ENCODE data around the gene LAMB4. TPM values are rescaled to one million over a fixed set of nuclear protein-coding genes. Genes with fewer than 3 reads are reported as not detected.

LAMB4 gene
- total and polyA plus RNA-seq, 2 of the 4 experiments (the other 2 are of a cell fraction): 0.12 to 0.18 TPM

- Histone ChIP-seq H2AFZ (replicated peaks; ENCODE audit: low read length, poor library complexity) (no peak overlapping the region), H2BK15ac (ENCODE audit: low read depth, low read length) (peak overlapping the region; percentile 79; the same call in 2 of the 3 replicates), H3K4me1 (ENCODE audit: control insufficient read depth, insufficient read depth, low read length) (peaks cover 13% of the 10 kb centered on the region), H3K9ac (ENCODE audit: low read depth, low read length) (no peak overlapping the region), H4K8ac (ENCODE audit: low read depth in 2 of 2, low read length in 2 of 2) (0 out of 4 replicates have a peak overlapping the region, but pooled peaks of 1 of the 2 experiments have one; percentile 8), H2BK120ac (ENCODE audit: low read depth, low read length) (peak overlapping the region; percentile 35), H2AK9ac (replicated peaks; ENCODE audit: low read depth, low read length, poor library complexity) (no peak overlapping the region), H3K18ac (ENCODE audit: low read depth, low read length) (no peak overlapping the region; the same call in 1 of the 2 replicates), H4K5ac (ENCODE audit: low read depth, low read length) (peak overlapping the region; percentile 6; the same call in 1 of the 2 replicates), H3K9me3 (ENCODE audit: control insufficient read depth, insufficient read depth, low read length) (no peaks in the 10 kb centered on the region), H3K4ac (ENCODE audit: low read depth, low read length) (peak overlapping the region; percentile 54), H3K79me1 (ENCODE audit: low read depth in 1 of 2, low read length in 2 of 2) (no peaks in the 10 kb centered on the region), H4K91ac (ENCODE audit: insufficient read depth, low read depth, low read length) (peak overlapping the region; percentile 67), H3K27ac (ENCODE audit: insufficient read depth, low read length) (no peak overlapping the region), H2BK5ac (ENCODE audit: low read depth, low read length, poor library complexity, severe bottlenecking) (no peak overlapping the region), H3K4me3 (ENCODE audit: insufficient read depth, low read depth, low read length) (no peak overlapping the region), H3K23ac (ENCODE audit: low read depth, low read length) (no peak overlapping the region), H4K20me1 (ENCODE audit: insufficient read depth, low read length) (no peaks in the 10 kb centered on the region; the same call in 1 of the 2 replicates), H3K14ac (replicated peaks; ENCODE audit: low read depth, low read length) (0 out of 2 replicates have a peak overlapping the region, but pooled peaks have one; percentile 11), H3K56ac (ENCODE audit: extremely low read depth, insufficient read depth, low read length) (no peak overlapping the region), H3K9me1 (ENCODE audit: insufficient read depth, low read length) (peaks cover 14% of the 10 kb centered on the region; the same call in 1 of the 2 replicates), H2BK20ac (ENCODE audit: low read depth, low read length) (peak overlapping the region; percentile 60; the same call in 1 of the 2 replicates), H3K36me3 (ENCODE audit: control insufficient read depth, insufficient read depth, low read length) (no peaks in the 10 kb centered on the region), H3K27me3 (ENCODE audit: control insufficient read depth, insufficient read depth, low read length) (no peaks in the 10 kb centered on the region), H2AK5ac (ENCODE audit: low read depth, low read length) (0 out of 2 replicates have a peak overlapping the region, but pooled peaks have one; percentile 27), H3K4me2 (ENCODE audit: low read depth, low read length) (no peak overlapping the region)
- POLR2A ChIA-PET (ENCODE audit: unreplicated experiment): no interaction called here
- intact Hi-C loops (cut with micrococcal nuclease): no loop called here
- CTCF ChIA-PET: interaction anchor here (1.4 kb wide), 1 partner anchor 128 kb away, joined by 6 read pairs; no protein-coding TSS in a partner anchor
- DNase-seq: no peak
- dilution Hi-C loops (cut with HindIII; ENCODE audit: low sequenced_read_pairs, unreplicated experiment): loop anchor here (25.0 kb wide), 1 partner anchor 120 kb away; the partner anchor contains the start of gene LAMB4
- in situ Hi-C loops (cut with MboI; ENCODE audit: low sequenced_read_pairs): no loop called here
- WGBS, 2 experiments (ENCODE audit: extremely low coverage in 2 of 2, insufficient read length in 1 of 2): 100% methylated on average over 1 of the region's 4 CpGs; no CpG with 5 or more reads in 1 of the 2 experiments
- ATAC-seq (ENCODE audit: low read depth): no peak
- no TSS peak for BruUV-seq (replicated peaks)
- no peak for TF ChIP-seq RCOR1 (IDR thresholded peaks at IDR 0.05; ENCODE audit: insufficient replicate concordance, low read length)
- no peak for TF ChIP-seq RFX5 (IDR thresholded peaks at IDR 0.05; ENCODE audit: low read depth, low read length)
- no peak for TF ChIP-seq FOS (IDR thresholded peaks at IDR 0.05; ENCODE audit: low read depth, low read length)
- TF ChIP-seq BHLHE40 (IDR thresholded peaks at IDR 0.05; ENCODE audit: low read depth, low read length): no peak
- TF ChIP-seq ELK1 (IDR thresholded peaks at IDR 0.05; ENCODE audit: borderline replicate concordance, low read depth, low read length): no peak
- TF ChIP-seq NFE2L2 (IDR thresholded peaks at IDR 0.05; ENCODE audit: low read depth, low read length): no peak
- TF ChIP-seq USF2 (IDR thresholded peaks at IDR 0.05; ENCODE audit: low read depth, low read length): no peak
- TF ChIP-seq MAZ (IDR thresholded peaks at IDR 0.05; ENCODE audit: borderline replicate concordance, low read depth, low read length): no peak
- no peak for TF ChIP-seq MXI1 (IDR thresholded peaks at IDR 0.05; ENCODE audit: borderline replicate concordance, low read depth, low read length)
- TF ChIP-seq CEBPB (IDR thresholded peaks at IDR 0.05; ENCODE audit: low read depth, low read length): no peak
- no peak for TF ChIP-seq RAD21 (IDR thresholded peaks at IDR 0.05; ENCODE audit: low read length)
- no peak for TF ChIP-seq MAFK (IDR thresholded peaks at IDR 0.05; ENCODE audit: low read depth, low read length)
- TF ChIP-seq SMC3 (IDR thresholded peaks at IDR 0.05; ENCODE audit: low read depth, low read length): no peak
- TF ChIP-seq CTCF (conservative IDR thresholded peaks at IDR 0.05; ENCODE audit: low read depth, low read length): no peak
- TF ChIP-seq CHD1 (IDR thresholded peaks at IDR 0.05; ENCODE audit: low read depth, low read length): no peak
- no peak for TF ChIP-seq POLR2A (IDR thresholded peaks at IDR 0.05; ENCODE audit: low read depth, low read length)
These were observed 112.4 kb downstream of the LAMB4 start for GRCh38 chr7:108017776-108018151.
